ENCODE data around the gene SV2C.

DNA sequence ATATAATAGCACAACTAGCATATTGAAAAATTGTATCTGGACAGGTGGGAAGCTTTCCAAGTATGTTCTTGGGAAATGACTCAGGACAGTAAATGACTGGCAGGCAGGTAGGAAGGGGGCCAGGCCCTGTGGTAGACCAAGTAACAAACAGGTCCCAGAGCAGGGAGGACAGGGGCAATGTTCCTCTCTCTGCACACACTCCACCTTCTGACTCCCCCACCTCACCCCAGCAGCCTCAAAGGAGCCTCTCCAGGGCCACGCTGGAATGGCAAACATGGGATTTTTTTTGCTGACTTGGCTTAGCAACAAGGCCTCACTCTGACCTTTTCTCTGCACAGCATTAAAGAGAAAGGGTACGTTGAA is 288.8 kb downstream of the SV2C start:
- TF ChIP-seq, protein P1, sequence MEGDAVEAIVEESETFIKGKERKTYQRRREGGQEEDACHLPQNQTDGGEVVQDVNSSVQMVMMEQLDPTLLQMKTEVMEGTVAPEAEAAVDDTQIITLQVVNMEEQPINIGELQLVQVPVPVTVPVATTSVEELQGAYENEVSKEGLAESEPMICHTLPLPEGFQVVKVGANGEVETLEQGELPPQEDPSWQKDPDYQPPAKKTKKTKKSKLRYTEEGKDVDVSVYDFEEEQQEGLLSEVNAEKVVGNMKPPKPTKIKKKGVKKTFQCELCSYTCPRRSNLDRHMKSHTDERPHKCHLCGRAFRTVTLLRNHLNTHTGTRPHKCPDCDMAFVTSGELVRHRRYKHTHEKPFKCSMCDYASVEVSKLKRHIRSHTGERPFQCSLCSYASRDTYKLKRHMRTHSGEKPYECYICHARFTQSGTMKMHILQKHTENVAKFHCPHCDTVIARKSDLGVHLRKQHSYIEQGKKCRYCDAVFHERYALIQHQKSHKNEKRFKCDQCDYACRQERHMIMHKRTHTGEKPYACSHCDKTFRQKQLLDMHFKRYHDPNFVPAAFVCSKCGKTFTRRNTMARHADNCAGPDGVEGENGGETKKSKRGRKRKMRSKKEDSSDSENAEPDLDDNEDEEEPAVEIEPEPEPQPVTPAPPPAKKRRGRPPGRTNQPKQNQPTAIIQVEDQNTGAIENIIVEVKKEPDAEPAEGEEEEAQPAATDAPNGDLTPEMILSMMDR (conservative IDR thresholded peaks at IDR 0.05 in 1 of 2, IDR thresholded peaks at IDR 0.05 in 1 of 2; ENCODE audit: low read depth in 1 of 2, low read length in 2 of 2), result no peak
- TF ChIP-seq EZH2 (IDR thresholded peaks at IDR 0.05; ENCODE audit: low read length, missing control alignments), result no peak

Measured in fibroblast of lung (primary cell).